ENCODE data around the gene RDH12.

Gene RDH12

GRCh38 chr14:67746927-67747326, 45.2 kb downstream of the RDH12 start:
- TF ChIP-seq USF1 (IDR thresholded peaks at IDR 0.05), result no peak
- no peak for TF ChIP-seq CEBPB (IDR thresholded peaks at IDR 0.05)
- no peak for TF ChIP-seq TCF12 (IDR thresholded peaks at IDR 0.05; ENCODE audit: low read depth)
- TF ChIP-seq CREB1 (IDR thresholded peaks at IDR 0.05; ENCODE audit: low read depth), result no peak
- no peak for TF ChIP-seq FOXM1 (IDR thresholded peaks at IDR 0.05; ENCODE audit: borderline replicate concordance, low read depth)
- TF ChIP-seq TEAD4 (IDR thresholded peaks at IDR 0.05), result no peak
- TF ChIP-seq EP300 (IDR thresholded peaks at IDR 0.05; ENCODE audit: borderline replicate concordance), result no peak
- no peak for TF ChIP-seq REST (IDR thresholded peaks at IDR 0.05; ENCODE audit: low read depth)
- no peak for TF ChIP-seq EGR1 (IDR thresholded peaks at IDR 0.05)
- TF ChIP-seq ZBTB7A (IDR thresholded peaks at IDR 0.05; ENCODE audit: low read depth), result no peak
- TF ChIP-seq YY1 (IDR thresholded peaks at IDR 0.05; ENCODE audit: low read depth), result no peak
- no peak for TF ChIP-seq NFIC (IDR thresholded peaks at IDR 0.05)
- TF ChIP-seq MAX (IDR thresholded peaks at IDR 0.05), result no peak
- TF ChIP-seq TAF1 (IDR thresholded peaks at IDR 0.05; ENCODE audit: low read depth), result no peak
- no peak for TF ChIP-seq RAD21 (IDR thresholded peaks at IDR 0.05; ENCODE audit: low read depth)

- TF ChIP-seq TAF1 (IDR thresholded peaks at IDR 0.05; ENCODE audit: low read depth), result no peak
- no peak for TF ChIP-seq TCF12 (IDR thresholded peaks at IDR 0.05; ENCODE audit: low read depth)
- TF ChIP-seq MAX (IDR thresholded peaks at IDR 0.05), result no peak
- TF ChIP-seq CEBPB (IDR thresholded peaks at IDR 0.05), result no peak
- no peak for TF ChIP-seq RAD21 (IDR thresholded peaks at IDR 0.05; ENCODE audit: low read depth)
- no peak for TF ChIP-seq REST (IDR thresholded peaks at IDR 0.05; ENCODE audit: low read depth)
- TF ChIP-seq ZBTB7A (IDR thresholded peaks at IDR 0.05; ENCODE audit: low read depth), result no peak
- TF ChIP-seq NFIC (IDR thresholded peaks at IDR 0.05), result no peak
- TF ChIP-seq USF1 (IDR thresholded peaks at IDR 0.05), result no peak
- TF ChIP-seq YY1 (IDR thresholded peaks at IDR 0.05; ENCODE audit: low read depth), result no peak
- no peak for TF ChIP-seq TEAD4 (IDR thresholded peaks at IDR 0.05)
- TF ChIP-seq FOXM1 (IDR thresholded peaks at IDR 0.05; ENCODE audit: borderline replicate concordance, low read depth), result no peak
- TF ChIP-seq EP300 (IDR thresholded peaks at IDR 0.05; ENCODE audit: borderline replicate concordance), result no peak
- TF ChIP-seq EGR1 (IDR thresholded peaks at IDR 0.05), result no peak
- no peak for TF ChIP-seq CREB1 (IDR thresholded peaks at IDR 0.05; ENCODE audit: low read depth)
Observed at GRCh38 chr14:67748312-67748711, 46.6 kb downstream of the RDH12 start.

GRCh38 chr14:67749341-67750084, 47.8 kb downstream of the RDH12 start:
- TF ChIP-seq TAF1 (IDR thresholded peaks at IDR 0.05; ENCODE audit: low read depth), result no peak
- no peak for TF ChIP-seq NFIC (IDR thresholded peaks at IDR 0.05)
- no peak for TF ChIP-seq USF1 (IDR thresholded peaks at IDR 0.05)
- TF ChIP-seq EGR1 (IDR thresholded peaks at IDR 0.05), result no peak

GRCh38 chr14:67756496-67756895, 54.8 kb downstream of the RDH12 start:
- TF ChIP-seq USF1 (IDR thresholded peaks at IDR 0.05) (no peak), ZBTB7A (IDR thresholded peaks at IDR 0.05; ENCODE audit: low read depth) (no peak), RAD21 (IDR thresholded peaks at IDR 0.05; ENCODE audit: low read depth) (no peak), EGR1 (IDR thresholded peaks at IDR 0.05) (no peak), YY1 (IDR thresholded peaks at IDR 0.05; ENCODE audit: low read depth) (no peak), TAF1 (IDR thresholded peaks at IDR 0.05; ENCODE audit: low read depth) (no peak)

GRCh38 chr14:67757175-67757574, 55.5 kb downstream of the RDH12 start:
- TF ChIP-seq MAX (IDR thresholded peaks at IDR 0.05) (no peak), FOXM1 (IDR thresholded peaks at IDR 0.05; ENCODE audit: borderline replicate concordance, low read depth) (no peak), USF1 (IDR thresholded peaks at IDR 0.05) (no peak), NFIC (IDR thresholded peaks at IDR 0.05) (no peak), TEAD4 (IDR thresholded peaks at IDR 0.05) (no peak), ZBTB7A (IDR thresholded peaks at IDR 0.05; ENCODE audit: low read depth) (no peak)

Measured in Ishikawa (cell line).